Upper lobe of left lung (tissue), 4 donors: ENCODE measurements around the gene ACOD1.

Source experiments
- CTCF ChIP-seq, 6 experiments: fragments of 450-650 bp in 4 of 6; fragments of 200-600 bp in 2 of 6; sonication (generic) in 2 of 6; IDR thresholded peaks; one replicate each; pipeline ENCODE4 v1.5.1; 2016 to 2019; ENCODE audit warnings: antibody characterized with exemption in 6 of 6
- POLR2A ChIP-seq, 4 donors: fragments of 450-650 bp; IDR thresholded peaks; one replicate each; pipeline ENCODE4 v1.5.1; 2016 to 2017; ENCODE audit warnings: antibody characterized with exemption in 4 of 4, mild to moderate bottlenecking in 2 of 4
- POLR2AphosphoS5 ChIP-seq, 2 donors: sonication (generic); formaldehyde crosslinking; IDR thresholded peaks; one replicate each; pipeline ENCODE4 v1.5.1; 2017; ENCODE audit warnings: antibody characterized with exemption in 2 of 2

GRCh38 chr13:76917095-76917494 lies 31.2 kb upstream of the ACOD1 start:
- TF ChIP-seq POLR2A (IDR thresholded peaks at IDR 0.05) (no peak), CTCF (IDR thresholded peaks at IDR 0.05) (no peak), POLR2AphosphoS5 (IDR thresholded peaks at IDR 0.05) (no peak)
